Subcutaneous adipose tissue (tissue), 4 donors: ENCODE data around the gene NPPB. TPM values are rescaled to one million over a fixed set of nuclear protein-coding genes. Genes with fewer than 3 reads are reported as not detected.

Experiments
- total RNA-seq, 4 donors: library from RNA; depleted of rRNA; stranded (reverse); fragments of >200 nt; gene quantifications; one replicate each; pipeline ENCODE4 v1.1.0, GENCODE V29; 2016
- TF ChIP-seq, protein P1 (sequence below): fragments of 450-650 bp; IDR thresholded peaks from one replicate; pipeline ENCODE4 v1.5.1; 2016; ENCODE audit warnings: low read depth, mild to moderate bottlenecking, control low read depth, antibody characterized with exemption, moderate library complexity

The NPPB gene
- total RNA-seq, 4 donors from 2014 or later = not detected

DNA sequence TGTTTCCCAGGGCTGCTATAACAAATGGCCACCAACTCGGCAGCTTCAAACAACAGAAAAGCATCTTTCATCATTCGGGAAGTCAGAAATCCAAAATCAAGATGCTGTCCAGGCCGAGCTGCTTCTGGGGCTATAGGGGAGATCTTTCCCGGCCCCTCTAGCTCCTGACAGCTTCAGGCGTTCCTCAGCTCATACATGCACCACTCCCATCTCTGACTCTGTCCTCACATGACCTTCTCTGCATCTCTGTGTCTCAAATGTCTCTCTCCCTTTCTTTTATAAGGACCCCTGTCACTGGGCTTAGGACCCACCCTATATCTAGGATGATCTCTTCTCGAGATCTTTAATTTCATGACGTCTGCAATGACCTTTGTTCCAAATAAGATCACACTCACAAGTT lies 13.8 kb upstream of the NPPB start:
- TF ChIP-seq, protein P1, sequence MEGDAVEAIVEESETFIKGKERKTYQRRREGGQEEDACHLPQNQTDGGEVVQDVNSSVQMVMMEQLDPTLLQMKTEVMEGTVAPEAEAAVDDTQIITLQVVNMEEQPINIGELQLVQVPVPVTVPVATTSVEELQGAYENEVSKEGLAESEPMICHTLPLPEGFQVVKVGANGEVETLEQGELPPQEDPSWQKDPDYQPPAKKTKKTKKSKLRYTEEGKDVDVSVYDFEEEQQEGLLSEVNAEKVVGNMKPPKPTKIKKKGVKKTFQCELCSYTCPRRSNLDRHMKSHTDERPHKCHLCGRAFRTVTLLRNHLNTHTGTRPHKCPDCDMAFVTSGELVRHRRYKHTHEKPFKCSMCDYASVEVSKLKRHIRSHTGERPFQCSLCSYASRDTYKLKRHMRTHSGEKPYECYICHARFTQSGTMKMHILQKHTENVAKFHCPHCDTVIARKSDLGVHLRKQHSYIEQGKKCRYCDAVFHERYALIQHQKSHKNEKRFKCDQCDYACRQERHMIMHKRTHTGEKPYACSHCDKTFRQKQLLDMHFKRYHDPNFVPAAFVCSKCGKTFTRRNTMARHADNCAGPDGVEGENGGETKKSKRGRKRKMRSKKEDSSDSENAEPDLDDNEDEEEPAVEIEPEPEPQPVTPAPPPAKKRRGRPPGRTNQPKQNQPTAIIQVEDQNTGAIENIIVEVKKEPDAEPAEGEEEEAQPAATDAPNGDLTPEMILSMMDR = no peak

DNA sequence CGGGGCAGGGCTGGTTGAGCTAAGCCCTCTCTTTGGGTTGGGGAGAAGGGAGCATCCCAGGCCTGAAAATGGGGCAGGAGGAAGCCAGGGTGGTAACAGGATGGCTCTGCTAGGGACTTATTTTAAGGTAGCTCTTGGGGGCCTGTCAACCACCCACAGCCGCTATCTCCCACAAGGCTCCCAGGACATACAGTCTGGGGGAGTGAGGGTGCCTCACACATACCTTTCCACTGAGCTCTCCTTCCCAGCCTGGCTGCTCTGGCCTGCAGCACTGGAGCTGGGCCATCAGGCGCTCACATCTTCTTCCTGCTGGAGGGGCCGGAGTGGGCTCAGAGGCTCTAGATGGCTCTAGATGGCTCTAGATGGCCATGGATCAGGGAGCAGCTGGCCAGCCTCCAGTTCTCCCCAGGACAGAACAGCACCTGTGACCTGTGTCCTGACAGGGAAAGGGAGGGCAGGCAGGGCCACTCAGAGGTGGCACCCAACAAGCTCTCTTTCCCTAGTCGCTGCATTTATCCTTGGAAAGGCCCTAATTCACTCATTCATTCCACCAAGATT lies 11.0 kb upstream of the NPPB start:
- TF ChIP-seq, protein P1 = no peak

DNA sequence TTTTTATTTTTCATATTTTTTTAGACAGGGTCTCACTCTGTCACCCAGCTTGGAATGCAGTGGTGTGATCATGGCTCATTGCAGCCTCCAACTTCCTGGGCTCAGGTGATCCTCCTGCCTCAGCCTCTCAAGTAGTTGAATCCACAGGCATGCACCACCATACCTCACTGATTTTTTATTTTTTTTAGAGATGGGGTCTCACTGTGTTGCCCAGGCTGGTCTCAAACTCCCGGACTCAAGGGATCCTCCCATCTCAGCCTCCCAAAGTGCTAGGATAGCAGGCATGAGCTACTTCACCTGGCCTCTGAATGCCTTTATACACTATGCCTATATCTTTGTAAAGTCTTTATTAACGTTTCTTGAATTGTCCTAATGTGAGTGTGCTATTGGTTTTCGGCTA lies 10.4 kb upstream of the NPPB start:
- TF ChIP-seq, protein P1 = no peak

DNA sequence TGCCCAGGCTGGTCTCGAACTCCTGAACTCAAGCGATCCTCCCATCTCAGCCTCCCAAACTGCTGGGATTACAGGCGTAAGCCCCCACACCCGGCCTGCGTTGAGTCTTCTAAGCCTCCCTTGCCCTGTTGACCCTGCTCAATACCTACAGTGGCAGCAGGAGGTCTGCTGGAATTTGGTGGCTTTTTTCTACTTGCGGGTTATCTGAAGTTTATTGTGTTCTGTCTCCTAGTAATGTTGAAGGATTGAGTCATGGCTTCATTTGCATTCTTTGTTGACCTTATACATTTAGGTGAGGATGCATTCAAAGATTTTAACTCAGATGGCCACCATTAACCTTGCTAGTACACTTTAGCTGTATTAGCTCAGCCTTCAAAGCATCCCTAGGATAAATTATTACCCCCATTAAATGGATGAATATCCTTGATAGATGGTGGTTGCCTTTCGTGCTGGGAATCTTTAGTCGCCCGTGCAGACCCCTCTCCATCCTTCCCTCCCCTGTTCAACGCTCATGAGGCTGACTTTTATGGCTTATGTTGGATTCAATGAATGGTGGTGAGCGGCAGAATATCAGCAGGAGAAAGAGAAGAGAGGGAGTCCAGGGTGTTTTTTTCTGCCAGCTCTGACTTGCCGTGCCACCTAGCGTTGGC lies 9.7 kb upstream of the NPPB start:
- TF ChIP-seq, protein P1 = no peak

DNA sequence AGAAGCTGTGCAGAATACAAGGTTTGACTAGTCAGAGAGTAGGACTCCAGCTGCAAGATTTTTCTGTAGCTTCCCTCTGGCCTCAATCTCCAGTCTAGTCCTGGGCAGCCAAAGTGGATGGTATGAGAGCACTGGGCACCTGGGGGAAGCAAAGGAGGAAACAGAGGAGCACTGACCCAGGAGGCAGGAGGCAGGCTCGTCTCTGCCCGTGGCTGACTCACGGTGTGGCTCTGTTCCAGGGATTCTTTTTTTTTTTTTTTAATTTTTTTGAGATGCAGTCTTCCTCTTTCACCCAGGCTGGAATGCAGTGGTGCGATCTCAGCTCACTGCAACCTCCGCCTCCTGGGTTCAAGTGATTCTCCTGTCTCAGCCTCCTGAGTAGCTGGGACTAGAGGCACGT lies 4.1 kb upstream of the NPPB start:
- TF ChIP-seq, protein P1 = no peak

DNA sequence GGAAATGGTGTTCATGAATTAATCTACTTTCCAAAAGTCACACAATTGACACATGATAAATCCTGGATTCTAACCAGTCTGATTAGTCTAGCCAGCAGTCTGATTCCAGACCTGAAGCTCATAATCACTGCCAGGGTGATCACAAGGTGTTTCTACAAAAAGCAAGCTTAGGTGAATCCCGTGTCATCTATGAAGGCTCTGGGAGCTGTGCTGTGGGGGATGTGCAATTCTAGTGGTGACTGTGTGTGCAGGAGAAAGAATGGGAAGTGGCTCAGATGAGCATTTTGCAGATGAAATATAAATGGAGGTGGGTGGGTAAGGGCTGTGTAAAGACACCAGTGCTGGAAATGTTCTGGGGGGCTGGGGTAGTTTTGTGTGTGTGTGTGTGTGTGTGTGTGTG lies 1.8 kb upstream of the NPPB start:
- TF ChIP-seq, protein P1 = no peak

DNA sequence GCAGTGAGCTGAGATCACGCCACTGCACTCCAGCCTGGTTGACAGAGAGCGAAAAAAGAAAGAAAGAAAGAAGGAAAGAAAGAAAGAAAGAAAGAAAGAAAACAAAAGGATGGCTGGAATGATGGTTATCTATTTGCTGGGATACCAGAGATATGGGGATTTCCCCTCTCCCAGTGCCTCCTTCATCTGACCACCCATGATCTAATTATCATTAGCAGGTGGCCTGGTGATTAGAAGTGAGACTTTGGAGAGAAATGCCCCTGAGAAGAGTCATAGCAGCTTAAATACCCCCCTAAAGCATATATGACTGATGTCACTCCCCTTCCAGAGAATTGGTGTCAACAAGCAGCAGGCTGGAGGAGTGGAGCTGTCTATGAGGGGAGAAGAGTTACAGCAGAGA lies 1.3 kb upstream of the NPPB start:
- TF ChIP-seq, protein P1 = no peak
